Neural cell (in vitro differentiated cells): ENCODE data around the gene IFIT1B. TPM values are rescaled to one million over a fixed set of nuclear protein-coding genes. Genes with fewer than 3 reads are reported as not detected.

ENCODE experiments used
- polyA plus RNA-seq: library from polyadenylated mRNA; depleted of rRNA; stranded (reverse); fragments of >200 nt; gene quantifications from 2 replicates; pipeline ENCODE4 v1.2.3, GENCODE V29; 2014

IFIT1B gene
- polyA plus RNA-seq, 1 donor from 2014 or later = not detected

Other genes with a start within 250 kb of the IFIT1B start
- gene CH25H, start 170.7 kb upstream of the IFIT1B start, polyA plus RNA-seq = 0.22 TPM in 1 of 2 replicates, not detected in the other
- 20.8 and 28.3 TPM in 2 replicates for gene LIPA, start 126.3 kb upstream of the IFIT1B start, polyA plus RNA-seq
- gene IFIT2, start 76.0 kb upstream of the IFIT1B start, polyA plus RNA-seq = 0.26 and 1.1 TPM in 2 replicates
- 0.24 TPM in 1 of 2 replicates, not detected in the other for gene IFIT3, start 50.1 kb upstream of the IFIT1B start, polyA plus RNA-seq
- 0.20 TPM in 1 of 2 replicates, not detected in the other for gene IFIT1, start 14.6 kb downstream of the IFIT1B start, polyA plus RNA-seq
- 14.9 and 16.3 TPM in 2 replicates for gene IFIT5, start 36.5 kb downstream of the IFIT1B start, polyA plus RNA-seq
- gene SLC16A12, start 157.5 kb downstream of the IFIT1B start, polyA plus RNA-seq = 0.04 TPM in 1 of 2 replicates, not detected in the other